ENCODE results near the gene BTRC. TPM values are rescaled to one million over a fixed set of nuclear protein-coding genes. Genes with fewer than 3 reads are reported as not detected.
A peak's percentile ranks its signal among the peaks of the same experiment; 100 is the strongest.

The BTRC gene
- total RNA-seq: 10 to 100 TPM; 16.4 to 35.3 (median 22.1) TPM
- 10 to 100 TPM; 10.0 to 21.8 (median 13.8) TPM for polyA plus RNA-seq
- long read RNA-seq, donor 1, full-length matches to known transcripts: 5 of 5 reads
- long read RNA-seq, donor 1, partial matches to known transcripts: 0 of 5 reads
- long read RNA-seq, donor 1, other reads (novel, unspliced or antisense): 0 of 5 reads
- long read RNA-seq, donor 2, full-length matches to known transcripts: 3 of 3 reads
- long read RNA-seq, donor 2, partial matches to known transcripts: 0 of 3 reads
- long read RNA-seq, donor 2, other reads (novel, unspliced or antisense): 0 of 3 reads
- long read RNA-seq, donor 3, full-length matches to known transcripts: 7 of 7 reads
- long read RNA-seq, donor 3, partial matches to known transcripts: 0 of 7 reads
- long read RNA-seq, donor 3, other reads (novel, unspliced or antisense): 0 of 7 reads
- long read RNA-seq, donor 4, full-length matches to known transcripts: 5 of 9 reads
- long read RNA-seq, donor 4, partial matches to known transcripts: 2 of 9 reads
- long read RNA-seq, donor 4, other reads (novel, unspliced or antisense): 2 of 9 reads
- long read RNA-seq, donor 5, full-length matches to known transcripts: 15 of 23 reads
- long read RNA-seq, donor 5, partial matches to known transcripts: 3 of 23 reads
- long read RNA-seq, donor 5, other reads (novel, unspliced or antisense): 5 of 23 reads
- long read RNA-seq, donor 6, full-length matches to known transcripts: 5 of 6 reads
- long read RNA-seq, donor 6, partial matches to known transcripts: 0 of 6 reads
- long read RNA-seq, donor 6, other reads (novel, unspliced or antisense): 1 of 6 reads
- long read RNA-seq, donor 7, full-length matches to known transcripts: 2 of 2 reads
- long read RNA-seq, donor 7, partial matches to known transcripts: 0 of 2 reads
- long read RNA-seq, donor 7, other reads (novel, unspliced or antisense): 0 of 2 reads
- long read RNA-seq, donor 8, full-length matches to known transcripts: 5 of 5 reads
- long read RNA-seq, donor 8, partial matches to known transcripts: 0 of 5 reads
- long read RNA-seq, donor 8, other reads (novel, unspliced or antisense): 0 of 5 reads
- long read RNA-seq, donor 9, full-length matches to known transcripts: 3 of 3 reads
- long read RNA-seq, donor 9, partial matches to known transcripts: 0 of 3 reads
- long read RNA-seq, donor 9, other reads (novel, unspliced or antisense): 0 of 3 reads
- long read RNA-seq, donor 10, full-length matches to known transcripts: 1 of 1 reads
- long read RNA-seq, donor 10, partial matches to known transcripts: 0 of 1 reads
- long read RNA-seq, donor 10, other reads (novel, unspliced or antisense): 0 of 1 reads

- TF ChIP-seq POLR2A (IDR thresholded peaks at IDR 0.05): peak; percentile 63 to 93
- TF ChIP-seq CTCF (IDR thresholded peaks at IDR 0.05): no peak
- WGBS, 4 donors: 0% methylated on average over 17 to 50 of the region's 50 CpGs
- intact Hi-C loops (cut with DNase I): no loop called here
These were observed at the start of gene BTRC for GRCh38 chr10:101353692-101354327. BTRC (plus strand) TSS chr10:101354165; CDS start chr10:101354181, 16 bp downstream.

GRCh38 chr10:101304316-101304715 lies 49.6 kb upstream of the BTRC start:
- Histone ChIP-seq H3K4me1 (replicated peaks in 1 of 2) (no peaks in the 10 kb centered on the region), H3K36me3 (replicated peaks in 1 of 2) (no peaks in the 10 kb centered on the region), H3K27me3 (peaks cover 3% of the 10 kb centered on the region)

More at GRCh38 chr10:101353692-101354327, at the start of gene BTRC:
- Histone ChIP-seq H3K9me3 (replicated peaks in 1 of 3) (no peaks in the 10 kb centered on the region), H3K27ac (peak within 1 kb of the TSS; percentile 71 to 91 (median 86)), H3K4me1 (replicated peaks in 1 of 2) (peaks cover 27 to 29% of the 10 kb centered on the region in 2 donors), H3K27me3 (no peaks in the 10 kb centered on the region), H3K4me3 (peak within 1 kb of the TSS; percentile 64 to 86 (median 76)), H3K36me3 (replicated peaks in 1 of 2) (no peaks in the 10 kb centered on the region)
- peak; percentile 96 to 99 (median 98) for DNase-seq

More at GRCh38 chr10:101304316-101304715, 49.6 kb upstream of the BTRC start:
- Histone ChIP-seq H3K4me3 (no peak overlapping the region), H3K9me3 (replicated peaks in 1 of 3) (no peaks in the 10 kb centered on the region), H3K27ac (no peak overlapping the region)
- no peak for DNase-seq
- 93 to 97% (median 95%) methylated on average over 9 of the region's 9 CpGs for WGBS, 4 donors
- TF ChIP-seq POLR2A (IDR thresholded peaks at IDR 0.05) (no peak), CTCF (IDR thresholded peaks at IDR 0.05) (no peak)
- intact Hi-C loops (cut with DNase I): loop anchor here in 1 of 2 donors (10.0 kb wide), 1 partner anchor 260 kb away; no protein-coding TSS in a partner anchor
